Measurements from ENCODE around the gene RTN4IP1. TPM values are rescaled to one million over a fixed set of nuclear protein-coding genes. Genes with fewer than 3 reads are reported as not detected.

The RTN4IP1 gene
- total RNA-seq, 1 donor from 2014 or later = 0.43 TPM

GRCh38 chr6:106648651-106649308 lies 19.5 kb upstream of the RTN4IP1 start:
- intact Hi-C loops (cut with DNase I) = no loop called here
- Histone ChIP-seq H3K27ac (no peak overlapping the region), H3K9me3 (no peaks in the 10 kb centered on the region), H3K27me3 (no peaks in the 10 kb centered on the region), H3K4me1 (no peaks in the 10 kb centered on the region), H3K4me3 (no peak overlapping the region), H3K36me3 (peaks cover 42 to 76% of the 10 kb centered on the region in 2 donors)
- no peak for TF ChIP-seq CTCF (IDR thresholded peaks at IDR 0.05)
- DNase-seq (ENCODE audit: low spot score in 2 of 2) = no peak

DNA sequence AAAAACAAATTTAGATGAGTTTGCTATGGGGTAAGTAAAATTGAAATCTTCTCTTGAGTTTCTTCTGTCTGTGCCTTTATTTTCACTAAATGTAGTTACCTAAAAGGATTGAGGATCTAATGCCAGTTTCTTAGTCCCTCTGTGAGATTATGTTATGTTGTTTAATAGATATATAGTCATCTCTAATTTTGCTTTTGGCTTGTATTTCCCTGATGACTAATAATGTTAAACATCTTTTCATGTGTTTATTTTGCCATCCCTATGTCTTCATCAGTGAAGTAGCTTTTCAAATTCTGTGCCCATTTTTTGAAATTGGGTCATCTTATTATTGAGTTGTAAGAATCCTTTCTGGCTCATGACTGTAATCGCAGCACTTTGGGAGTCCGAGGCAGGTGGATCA lies 13.8 kb upstream of the RTN4IP1 start:
- no peaks in the 10 kb centered on the region for H3K4me1 ChIP-seq
- DNase-seq (ENCODE audit: low spot score in 2 of 2) = no peak
- TF ChIP-seq CTCF (IDR thresholded peaks at IDR 0.05) = no peak
- intact Hi-C loops (cut with DNase I) = no loop called here
- H3K36me3 ChIP-seq = peaks cover 19 to 44% of the 10 kb centered on the region in 2 donors
- H3K27me3 ChIP-seq = no peaks in the 10 kb centered on the region
- H3K27ac ChIP-seq = no peak overlapping the region
- H3K4me3 ChIP-seq = no peak overlapping the region
- H3K9me3 ChIP-seq = no peaks in the 10 kb centered on the region

DNA sequence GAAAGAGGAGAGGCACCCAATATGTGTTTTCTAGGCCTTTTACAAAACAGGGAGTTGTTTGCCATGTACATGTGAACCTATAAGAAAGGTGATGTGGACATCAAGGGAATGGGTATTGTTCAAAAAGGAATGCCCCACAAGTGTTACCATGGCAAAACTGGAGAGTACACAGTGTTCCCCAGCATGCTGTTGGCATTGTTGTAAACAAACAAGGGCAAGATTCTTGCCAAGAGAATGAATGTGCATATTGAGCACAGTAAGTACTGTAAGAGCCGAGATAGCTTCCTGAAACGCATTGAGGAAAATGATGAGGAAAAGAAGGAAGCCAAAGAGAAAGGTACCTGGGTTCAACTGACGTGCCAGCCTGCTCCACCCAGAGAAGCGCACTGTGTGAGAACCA lies 13.2 kb upstream of the RTN4IP1 start:
- Histone ChIP-seq H3K4me3 (no peak overlapping the region), H3K9me3 (no peaks in the 10 kb centered on the region), H3K27ac (no peak overlapping the region), H3K36me3 (peaks cover 19 to 41% of the 10 kb centered on the region in 2 donors), H3K4me1 (no peaks in the 10 kb centered on the region), H3K27me3 (no peaks in the 10 kb centered on the region)
- DNase-seq (ENCODE audit: low spot score in 2 of 2) = no peak
- intact Hi-C loops (cut with DNase I) = no loop called here
- no peak for TF ChIP-seq CTCF (IDR thresholded peaks at IDR 0.05)

GRCh38 chr6:106639812-106640211 lies 10.5 kb upstream of the RTN4IP1 start:
- H3K4me1 ChIP-seq = no peaks in the 10 kb centered on the region
- DNase-seq (ENCODE audit: low spot score in 2 of 2) = no peak
- no peaks in the 10 kb centered on the region for H3K9me3 ChIP-seq
- peaks cover 16 to 31% of the 10 kb centered on the region in 2 donors for H3K36me3 ChIP-seq
- intact Hi-C loops (cut with DNase I) = no loop called here
- no peak overlapping the region for H3K4me3 ChIP-seq
- H3K27me3 ChIP-seq = no peaks in the 10 kb centered on the region
- no peak overlapping the region for H3K27ac ChIP-seq
- no peak for TF ChIP-seq CTCF (IDR thresholded peaks at IDR 0.05)

- no peak for TF ChIP-seq CTCF (IDR thresholded peaks at IDR 0.05)
- no peak overlapping the region for H3K27ac ChIP-seq
Observed at GRCh38 chr6:106637717-106638341, 8.5 kb upstream of the RTN4IP1 start.

More at GRCh38 chr6:106637717-106638341, 8.5 kb upstream of the RTN4IP1 start:
- H3K27me3 ChIP-seq = no peaks in the 10 kb centered on the region
- intact Hi-C loops (cut with DNase I) = no loop called here
- no peak overlapping the region for H3K4me3 ChIP-seq
- no peaks in the 10 kb centered on the region for H3K9me3 ChIP-seq
- H3K4me1 ChIP-seq = no peaks in the 10 kb centered on the region
- DNase-seq (ENCODE audit: low spot score in 2 of 2) = no peak
- peaks cover 4 to 12% of the 10 kb centered on the region in 2 donors for H3K36me3 ChIP-seq
